KMS-11 (cell line): ENCODE data around the gene ZSWIM9.

Experiments used
- H2AFZ ChIP-seq: fragments of 200-600 bp; sonication (generic); 2 replicates; pipeline ENCODE4 v1.6.1; 2016; ENCODE audit warnings: antibody characterized with exemption, mixed run types, low read depth
- H3K27ac ChIP-seq: fragments of 200-600 bp; sonication (generic); 2 replicates; pipeline ENCODE4 v1.6.1; 2016; ENCODE audit warnings: mild to moderate bottlenecking, mixed run types
- H3K27me3 ChIP-seq: fragments of 200-600 bp; sonication (generic); 2 replicates; pipeline ENCODE4 v1.6.1; 2017; ENCODE audit warnings: mild to moderate bottlenecking, low read depth, mixed run types, moderate library complexity; ENCODE audit not compliant: insufficient read depth
- H3K36me3 ChIP-seq: fragments of 200-600 bp; sonication (generic); 2 replicates; pipeline ENCODE4 v1.6.1; 2017; ENCODE audit warnings: mild to moderate bottlenecking, mixed run types; ENCODE audit not compliant: insufficient read depth
- H3K4me1 ChIP-seq: fragments of 200-600 bp; sonication (generic); 2 replicates; pipeline ENCODE4 v1.6.1; 2016; ENCODE audit warnings: mild to moderate bottlenecking, low read depth, mixed run types; ENCODE audit not compliant: poor library complexity, severe bottlenecking
- H3K4me2 ChIP-seq: fragments of 200-600 bp; sonication (generic); 2 replicates; pipeline ENCODE4 v1.7.0; 2016; ENCODE audit warnings: mild to moderate bottlenecking, mixed run types
- H3K4me3 ChIP-seq: fragments of 200-600 bp; sonication (generic); IDR thresholded peaks from 2 replicates; pipeline ENCODE4 v1.6.1; 2017; ENCODE audit warnings: low read depth, low read length, mixed read lengths; ENCODE audit not compliant: insufficient read depth
- H3K79me2 ChIP-seq: fragments of 200-600 bp; sonication (generic); 2 replicates; pipeline ENCODE4 v1.6.1; 2016; ENCODE audit warnings: low read depth, mixed run types; ENCODE audit not compliant: insufficient read depth
- H3K9ac ChIP-seq: fragments of 200-600 bp; sonication (generic); 2 replicates; pipeline ENCODE4 v1.6.1; 2016; ENCODE audit warnings: mild to moderate bottlenecking, mixed run types
- H4K20me1 ChIP-seq: fragments of 200-600 bp; sonication (generic); 2 replicates; pipeline ENCODE4 v1.6.1; 2016; ENCODE audit warnings: mild to moderate bottlenecking, mixed run types; ENCODE audit not compliant: insufficient read depth
- TF ChIP-seq, protein P1 (sequence below): fragments of 200-600 bp; sonication (generic); conservative IDR thresholded peaks from 2 replicates; pipeline ENCODE4 v1.6.1; 2017; ENCODE audit warnings: low read depth, mild to moderate bottlenecking, antibody characterized with exemption, low read length, moderate library complexity, mixed read lengths

ZSWIM9 gene

DNA sequence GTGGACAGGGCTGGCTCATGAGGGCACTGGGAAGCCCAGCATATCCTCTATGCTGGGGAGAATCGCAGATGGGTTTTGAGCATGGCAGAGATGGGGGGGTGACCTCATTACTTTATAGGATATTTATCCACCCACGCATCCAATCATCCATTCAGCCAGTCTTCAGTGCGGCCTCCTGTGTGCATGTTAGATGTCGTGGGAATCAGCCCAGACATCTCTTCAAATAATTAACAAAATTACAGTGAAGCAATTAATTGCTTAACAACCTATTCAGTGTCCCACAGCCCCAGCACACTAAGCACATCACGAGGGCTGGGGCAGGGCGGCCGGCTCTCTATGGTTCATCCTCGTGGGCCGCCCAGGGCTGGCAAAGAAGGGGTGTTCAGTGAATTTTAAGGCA is 21.9 kb upstream of the ZSWIM9 start:
- Histone ChIP-seq H3K4me3 (no peak overlapping the region), H4K20me1 (no peaks in the 10 kb centered on the region), H3K36me3 (no peaks in the 10 kb centered on the region), H3K27me3 (no peaks in the 10 kb centered on the region), H3K4me2 (no peak overlapping the region), H3K9ac (no peak overlapping the region), H2AFZ (no peak overlapping the region), H3K4me1 (peaks cover 9% of the 10 kb centered on the region), H3K79me2 (no peaks in the 10 kb centered on the region), H3K27ac (no peak overlapping the region)
- TF ChIP-seq, protein P1, sequence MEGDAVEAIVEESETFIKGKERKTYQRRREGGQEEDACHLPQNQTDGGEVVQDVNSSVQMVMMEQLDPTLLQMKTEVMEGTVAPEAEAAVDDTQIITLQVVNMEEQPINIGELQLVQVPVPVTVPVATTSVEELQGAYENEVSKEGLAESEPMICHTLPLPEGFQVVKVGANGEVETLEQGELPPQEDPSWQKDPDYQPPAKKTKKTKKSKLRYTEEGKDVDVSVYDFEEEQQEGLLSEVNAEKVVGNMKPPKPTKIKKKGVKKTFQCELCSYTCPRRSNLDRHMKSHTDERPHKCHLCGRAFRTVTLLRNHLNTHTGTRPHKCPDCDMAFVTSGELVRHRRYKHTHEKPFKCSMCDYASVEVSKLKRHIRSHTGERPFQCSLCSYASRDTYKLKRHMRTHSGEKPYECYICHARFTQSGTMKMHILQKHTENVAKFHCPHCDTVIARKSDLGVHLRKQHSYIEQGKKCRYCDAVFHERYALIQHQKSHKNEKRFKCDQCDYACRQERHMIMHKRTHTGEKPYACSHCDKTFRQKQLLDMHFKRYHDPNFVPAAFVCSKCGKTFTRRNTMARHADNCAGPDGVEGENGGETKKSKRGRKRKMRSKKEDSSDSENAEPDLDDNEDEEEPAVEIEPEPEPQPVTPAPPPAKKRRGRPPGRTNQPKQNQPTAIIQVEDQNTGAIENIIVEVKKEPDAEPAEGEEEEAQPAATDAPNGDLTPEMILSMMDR = no peak

DNA sequence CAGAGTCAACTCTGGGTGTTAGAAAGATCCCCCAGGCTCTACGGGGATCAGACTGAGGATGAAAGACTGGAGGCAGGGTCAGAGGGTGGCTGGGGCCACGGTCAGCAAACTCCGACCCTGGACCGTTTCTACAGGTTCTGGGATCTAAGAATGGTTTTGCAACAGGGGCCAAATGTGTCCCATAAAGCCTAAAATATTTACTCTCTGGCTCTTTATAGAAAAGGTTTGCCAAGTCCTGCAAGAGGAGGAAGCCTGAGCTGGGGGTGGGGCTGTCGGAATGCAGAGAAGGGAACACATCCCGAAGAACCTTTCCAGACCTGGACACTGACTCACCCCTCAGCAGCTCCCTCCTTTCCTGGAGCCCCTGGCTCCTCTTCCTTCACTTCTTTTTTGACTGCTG is 21.1 kb upstream of the ZSWIM9 start:
- Histone ChIP-seq H3K27me3 (no peaks in the 10 kb centered on the region), H3K36me3 (no peaks in the 10 kb centered on the region), H3K4me3 (no peak overlapping the region), H3K4me2 (no peak overlapping the region), H3K9ac (no peak overlapping the region), H4K20me1 (no peaks in the 10 kb centered on the region), H2AFZ (no peak overlapping the region), H3K27ac (no peak overlapping the region), H3K79me2 (no peaks in the 10 kb centered on the region), H3K4me1 (peaks cover 9% of the 10 kb centered on the region)
- TF ChIP-seq, protein P1 = no peak

DNA sequence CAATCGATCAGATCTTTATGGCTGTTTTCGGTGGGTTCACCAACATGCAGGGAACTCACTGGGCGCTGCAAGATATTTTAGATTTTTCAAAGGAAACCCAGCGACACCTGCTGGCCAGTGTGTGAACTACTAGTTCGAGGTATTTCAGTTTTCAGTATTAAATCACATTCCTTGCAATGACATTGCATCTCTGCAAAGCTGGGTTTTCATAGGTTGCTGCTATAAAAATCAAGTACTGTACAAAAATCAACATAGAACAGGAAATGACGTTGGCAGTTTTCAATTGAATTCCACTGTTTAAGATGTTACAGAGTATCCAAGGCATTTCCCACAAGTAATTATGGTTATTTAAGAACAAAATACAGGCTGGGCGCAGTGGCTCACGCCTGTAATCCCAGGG is 17.9 kb upstream of the ZSWIM9 start:
- H3K4me1 ChIP-seq = peaks cover 14% of the 10 kb centered on the region
- no peaks in the 10 kb centered on the region for H3K36me3 ChIP-seq
- H2AFZ ChIP-seq = no peak overlapping the region
- no peak overlapping the region for H3K4me3 ChIP-seq
- H3K27ac ChIP-seq = peak overlapping the region; percentile 37; the same call in 1 of the 2 replicates
- H3K9ac ChIP-seq = no peak overlapping the region
- H3K79me2 ChIP-seq = no peaks in the 10 kb centered on the region
- no peaks in the 10 kb centered on the region for H3K27me3 ChIP-seq
- 0 out of 2 replicates have a peak overlapping the region, but pooled peaks have one; percentile 23 for H3K4me2 ChIP-seq
- no peaks in the 10 kb centered on the region for H4K20me1 ChIP-seq
- TF ChIP-seq, protein P1 = peak; percentile 94

DNA sequence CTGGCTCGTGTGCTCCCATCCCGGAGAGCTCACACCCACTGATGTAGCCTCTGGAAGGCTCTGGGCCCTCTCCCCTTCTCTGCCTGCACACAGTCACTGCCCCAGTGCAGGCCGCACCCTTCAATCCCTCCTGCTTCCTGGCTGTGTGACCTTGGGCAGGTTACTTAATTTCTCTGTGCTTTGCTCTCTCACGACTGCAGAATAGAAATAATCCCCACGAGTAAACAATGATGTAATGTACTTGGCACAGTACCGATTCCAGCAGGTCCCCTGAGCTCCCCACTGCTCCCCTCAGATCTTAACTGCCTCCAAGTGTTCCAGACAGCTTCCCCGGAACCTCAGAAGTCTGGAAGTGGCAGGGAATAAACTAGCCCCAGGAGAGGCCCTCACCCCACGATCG is 16.5 kb upstream of the ZSWIM9 start:
- Histone ChIP-seq H3K27ac (no peak overlapping the region), H3K4me2 (no peak overlapping the region), H2AFZ (no peak overlapping the region), H3K4me1 (peaks cover 28% of the 10 kb centered on the region), H3K4me3 (no peak overlapping the region), H4K20me1 (no peaks in the 10 kb centered on the region), H3K36me3 (no peaks in the 10 kb centered on the region), H3K27me3 (no peaks in the 10 kb centered on the region), H3K9ac (no peak overlapping the region), H3K79me2 (no peaks in the 10 kb centered on the region)
- TF ChIP-seq, protein P1 = no peak
